DND-41 (cell line): ENCODE measurements around the gene SEC24C.

Source experiments
- EZH2 ChIP-seq: IDR thresholded peaks from 3 replicates; pipeline ENCODE4 v1.6.1; 2012; ENCODE audit warnings: borderline replicate concordance, low read depth, mild to moderate bottlenecking, moderate library complexity, low read length, inconsistent platforms; ENCODE audit not compliant: severe bottlenecking
- TF ChIP-seq, protein P1 (sequence below): IDR thresholded peaks from 2 replicates; pipeline ENCODE4 v1.5.1; 2012; ENCODE audit warnings: borderline replicate concordance, low read length, moderate library complexity, mild to moderate bottlenecking; ENCODE audit not compliant: poor library complexity, severe bottlenecking; ENCODE audit errors: extremely low read depth

DNA sequence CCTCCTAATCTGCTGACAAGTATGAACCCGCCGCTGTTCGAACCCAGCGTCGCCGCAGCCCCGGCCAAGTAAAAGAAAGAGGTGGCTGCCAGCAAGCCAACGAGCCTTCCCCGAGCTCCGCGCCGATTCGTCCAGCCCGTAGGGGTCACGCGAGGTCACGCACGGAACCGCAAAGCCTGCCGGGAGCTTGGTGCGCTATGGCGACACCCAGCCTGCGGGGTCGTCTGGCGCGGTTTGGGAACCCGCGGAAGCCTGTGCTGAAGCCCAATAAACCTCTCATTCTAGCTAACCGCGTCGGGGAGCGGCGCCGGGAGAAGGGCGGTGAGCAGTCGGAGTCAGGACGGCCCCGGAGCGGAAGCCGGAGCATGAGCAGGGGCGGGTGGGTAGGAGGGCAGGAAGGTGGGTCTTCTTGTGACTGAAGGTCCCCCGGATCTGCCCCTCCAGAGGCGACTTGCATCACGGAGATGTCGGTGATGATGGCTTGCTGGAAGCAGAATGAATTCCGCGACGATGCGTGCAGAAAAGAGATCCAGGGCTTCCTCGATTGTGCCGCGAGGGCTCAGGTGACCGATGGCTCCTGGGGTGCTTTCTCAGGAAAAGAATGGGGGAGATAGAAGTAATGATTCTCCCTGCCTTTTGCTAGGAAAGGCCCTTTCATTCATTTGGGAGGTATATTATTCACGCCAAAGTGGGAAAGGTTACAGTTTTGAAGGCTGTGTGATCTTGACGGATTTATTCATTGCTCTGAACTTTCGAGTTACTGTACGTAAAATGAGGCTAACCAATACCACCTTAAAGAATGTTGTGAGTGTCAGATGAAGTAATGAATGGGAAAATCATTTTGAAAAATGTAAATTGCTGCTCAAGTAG lies 37.9 kb downstream of the SEC24C start, which contains the start of gene CHCHD1:
- TF ChIP-seq, protein P1, sequence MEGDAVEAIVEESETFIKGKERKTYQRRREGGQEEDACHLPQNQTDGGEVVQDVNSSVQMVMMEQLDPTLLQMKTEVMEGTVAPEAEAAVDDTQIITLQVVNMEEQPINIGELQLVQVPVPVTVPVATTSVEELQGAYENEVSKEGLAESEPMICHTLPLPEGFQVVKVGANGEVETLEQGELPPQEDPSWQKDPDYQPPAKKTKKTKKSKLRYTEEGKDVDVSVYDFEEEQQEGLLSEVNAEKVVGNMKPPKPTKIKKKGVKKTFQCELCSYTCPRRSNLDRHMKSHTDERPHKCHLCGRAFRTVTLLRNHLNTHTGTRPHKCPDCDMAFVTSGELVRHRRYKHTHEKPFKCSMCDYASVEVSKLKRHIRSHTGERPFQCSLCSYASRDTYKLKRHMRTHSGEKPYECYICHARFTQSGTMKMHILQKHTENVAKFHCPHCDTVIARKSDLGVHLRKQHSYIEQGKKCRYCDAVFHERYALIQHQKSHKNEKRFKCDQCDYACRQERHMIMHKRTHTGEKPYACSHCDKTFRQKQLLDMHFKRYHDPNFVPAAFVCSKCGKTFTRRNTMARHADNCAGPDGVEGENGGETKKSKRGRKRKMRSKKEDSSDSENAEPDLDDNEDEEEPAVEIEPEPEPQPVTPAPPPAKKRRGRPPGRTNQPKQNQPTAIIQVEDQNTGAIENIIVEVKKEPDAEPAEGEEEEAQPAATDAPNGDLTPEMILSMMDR: no peak
- TF ChIP-seq EZH2: no peak
